Suppressor macrophage treated with lipopolysaccharide for 1 hour (primary cell): ENCODE results near the gene TSPYL6.
"Not testable (repeated sequence)": the region's sequence is repeated elsewhere in the genome, so short reads cannot be mapped to it uniquely, and the experiment has no call there.

Experiments used
- DNase-seq, 3 donors: peaks; one replicate each; pipeline ENCODE4 v3.0.0-alpha.2; 2020 to 2022

The TSPYL6 gene

GRCh38 chr2:54256091-54256694 lies at the start of gene TSPYL6:
Gene TSPYL6 (minus strand): TSS chr2:54256229. CDS start chr2:54256151, 78 bp downstream.
- DNase-seq: no peak

DNA sequence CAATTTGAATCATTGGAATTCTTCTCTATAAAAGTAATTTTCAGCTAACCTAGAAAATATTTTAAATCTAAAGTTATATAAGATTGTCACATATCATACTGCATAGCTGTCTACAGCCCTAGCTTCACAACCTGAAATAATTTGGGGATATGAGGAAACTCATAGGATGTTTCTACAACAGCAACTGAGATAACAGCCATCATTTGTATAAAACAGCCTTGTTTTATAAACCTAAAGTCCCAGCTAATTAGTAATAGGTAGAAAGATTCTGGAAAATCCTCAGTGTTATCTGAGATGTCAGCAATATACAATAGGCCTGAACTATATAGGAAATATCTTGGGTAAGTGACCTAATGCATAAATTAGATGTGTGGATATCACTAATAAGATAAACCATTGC lies 47.6 kb upstream of the TSPYL6 start:
- DNase-seq: no peak

GRCh38 chr2:54298514-54298913 lies 42.5 kb upstream of the TSPYL6 start:
- DNase-seq: no peak

DNA sequence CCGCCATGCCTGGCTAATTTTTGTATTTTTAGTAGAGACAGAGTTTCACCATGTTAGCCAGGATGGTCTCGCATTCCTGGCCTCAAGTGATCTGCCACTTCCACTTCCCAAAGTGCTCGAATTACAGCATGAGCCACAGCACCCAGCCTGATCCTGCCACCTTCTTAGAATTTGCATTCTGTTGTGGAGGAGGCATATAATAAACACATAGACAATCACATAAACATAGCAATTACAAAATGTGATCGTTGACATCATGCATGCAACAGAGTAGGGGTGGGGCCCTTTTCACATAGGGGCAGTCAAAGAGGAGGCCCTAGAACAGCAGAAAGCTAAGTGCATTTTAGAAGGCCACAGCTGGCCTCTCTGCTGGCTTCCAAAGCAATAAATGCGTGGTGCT lies 39.9 kb upstream of the TSPYL6 start:
- DNase-seq: no peak

DNA sequence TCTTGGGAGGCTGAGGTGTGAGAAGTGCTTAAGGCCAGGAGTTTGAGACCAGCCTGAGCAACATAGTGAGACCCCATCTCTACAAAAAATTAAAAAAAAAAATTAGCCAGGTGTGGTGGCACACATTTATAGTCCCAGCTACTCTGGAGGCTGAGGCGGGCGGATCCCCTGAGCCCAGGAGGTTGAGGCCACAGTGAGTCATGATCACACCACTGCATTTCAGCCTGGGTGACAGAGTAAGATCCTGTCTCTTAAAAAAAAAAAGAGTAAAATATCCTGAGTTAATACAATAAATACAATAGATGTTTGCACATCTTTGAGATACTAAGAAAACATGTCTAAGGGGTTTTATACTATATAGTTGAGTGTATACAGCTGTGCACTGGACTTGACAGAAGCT lies 38.6 kb upstream of the TSPYL6 start:
- DNase-seq: not testable (repeated sequence)

DNA sequence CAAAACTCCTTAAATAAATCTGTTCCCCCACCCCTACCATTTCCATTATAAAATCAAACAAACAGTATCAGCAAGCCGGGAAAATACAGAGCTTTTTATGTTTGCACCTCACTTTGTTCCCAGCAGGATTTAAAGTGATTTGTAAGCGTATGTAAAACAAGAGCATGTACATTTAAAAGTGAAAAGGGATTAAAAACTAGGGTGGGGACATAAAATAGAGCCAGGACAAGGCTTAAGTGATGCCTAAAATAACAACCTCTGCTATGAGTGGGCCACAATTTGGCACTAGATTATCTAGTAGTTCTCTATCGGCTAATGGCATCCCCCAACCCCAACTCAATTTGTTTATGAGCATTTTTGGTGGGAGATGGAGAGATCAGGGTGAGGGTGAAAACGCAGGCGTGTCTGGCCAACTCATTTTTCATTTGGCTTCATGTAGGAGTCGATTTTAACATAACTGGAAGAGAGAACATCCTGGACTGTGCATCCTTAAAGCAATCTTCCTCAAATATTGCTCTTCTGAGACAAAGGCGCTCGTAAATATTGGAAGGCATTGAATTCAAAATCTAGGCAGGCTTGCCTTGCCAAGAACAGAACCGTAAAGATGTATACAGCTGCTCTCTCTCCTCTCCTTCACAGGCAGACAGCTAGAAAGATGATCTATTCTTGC lies 34.5 kb upstream of the TSPYL6 start:
- no peak for DNase-seq

- no peak for DNase-seq
These were observed 33.9 kb upstream of the TSPYL6 start for GRCh38 chr2:54289917-54290316.

DNA sequence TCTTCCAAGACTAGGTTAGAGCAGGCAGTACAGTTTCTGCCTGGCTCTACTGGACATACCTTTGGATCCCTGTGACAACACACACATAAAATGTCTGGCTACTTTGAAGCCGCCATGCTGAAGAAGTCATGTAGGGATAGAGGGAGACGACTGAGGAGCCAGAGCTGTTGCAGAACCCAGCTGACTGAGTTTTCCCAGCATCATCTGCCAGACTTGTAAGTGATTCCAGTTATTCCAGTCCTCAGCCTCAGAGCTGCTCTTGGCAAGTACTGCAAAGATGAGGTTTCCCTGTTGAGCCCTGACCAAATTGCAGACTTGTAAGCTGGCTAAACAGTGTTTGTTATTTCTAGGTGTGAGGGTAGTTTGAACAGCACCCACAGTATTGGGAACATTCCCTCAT lies 31.5 kb upstream of the TSPYL6 start:
- no peak for DNase-seq

GRCh38 chr2:54285451-54285850 lies 29.4 kb upstream of the TSPYL6 start:
- DNase-seq: no peak

DNA sequence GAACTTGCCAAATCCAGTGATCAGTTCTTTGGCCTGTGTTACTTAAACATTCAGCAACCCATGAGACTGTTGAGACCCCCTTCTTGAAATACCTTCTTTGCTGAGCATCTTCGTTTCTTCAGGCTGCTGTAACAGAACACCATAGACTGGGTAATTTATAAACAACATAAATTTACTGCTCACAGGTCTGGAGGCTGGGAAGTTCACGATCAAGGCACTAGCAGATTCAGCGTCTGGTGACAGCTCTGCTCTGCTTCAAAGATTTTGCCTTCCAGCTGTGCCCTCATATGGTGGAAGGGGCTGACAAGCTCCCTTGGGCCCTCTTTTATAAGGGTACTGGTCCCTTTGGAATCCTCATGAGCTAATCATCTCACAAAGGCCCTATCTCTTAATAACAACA lies 28.8 kb upstream of the TSPYL6 start:
- DNase-seq: no peak

DNA sequence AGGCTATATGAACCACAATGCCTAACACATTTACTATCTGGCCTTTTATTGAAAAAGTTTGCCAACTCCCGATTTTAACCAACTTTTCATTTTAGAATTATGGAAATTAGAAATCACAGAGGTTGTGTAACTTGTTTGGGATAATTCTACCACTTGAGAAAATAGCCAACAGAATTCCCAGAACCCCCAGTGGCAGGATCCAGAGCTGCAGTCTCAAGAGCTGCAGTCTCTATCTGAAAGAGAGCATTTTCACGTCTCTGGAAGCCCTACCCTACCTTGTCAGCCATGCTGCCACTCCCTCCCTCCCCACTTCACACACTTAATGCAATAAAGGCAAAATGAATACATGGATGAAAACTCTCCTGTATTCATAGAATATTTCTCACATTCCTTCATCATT lies 23.4 kb upstream of the TSPYL6 start:
- no peak for DNase-seq

DNA sequence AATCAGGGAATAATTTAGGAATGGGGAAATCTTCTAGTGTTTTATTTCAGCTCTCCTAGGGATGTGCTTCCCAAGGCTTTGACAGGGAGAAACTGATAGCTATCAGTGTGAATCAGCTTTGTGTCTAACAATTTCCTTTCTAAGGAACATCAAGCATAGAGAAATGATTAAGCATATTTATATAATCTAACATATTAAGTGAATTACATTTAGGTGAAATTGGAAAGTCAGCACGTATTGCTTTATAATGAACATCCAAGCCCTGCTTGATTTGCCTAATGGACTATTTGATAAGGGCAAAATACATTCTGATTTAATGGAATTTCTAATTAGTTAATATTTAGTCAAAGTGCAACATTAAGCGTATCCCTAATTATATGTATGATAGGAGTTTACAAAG lies 19.5 kb upstream of the TSPYL6 start:
- no peak for DNase-seq

- no peak for DNase-seq
These were observed 18.8 kb upstream of the TSPYL6 start for GRCh38 chr2:54274781-54275242.

DNA sequence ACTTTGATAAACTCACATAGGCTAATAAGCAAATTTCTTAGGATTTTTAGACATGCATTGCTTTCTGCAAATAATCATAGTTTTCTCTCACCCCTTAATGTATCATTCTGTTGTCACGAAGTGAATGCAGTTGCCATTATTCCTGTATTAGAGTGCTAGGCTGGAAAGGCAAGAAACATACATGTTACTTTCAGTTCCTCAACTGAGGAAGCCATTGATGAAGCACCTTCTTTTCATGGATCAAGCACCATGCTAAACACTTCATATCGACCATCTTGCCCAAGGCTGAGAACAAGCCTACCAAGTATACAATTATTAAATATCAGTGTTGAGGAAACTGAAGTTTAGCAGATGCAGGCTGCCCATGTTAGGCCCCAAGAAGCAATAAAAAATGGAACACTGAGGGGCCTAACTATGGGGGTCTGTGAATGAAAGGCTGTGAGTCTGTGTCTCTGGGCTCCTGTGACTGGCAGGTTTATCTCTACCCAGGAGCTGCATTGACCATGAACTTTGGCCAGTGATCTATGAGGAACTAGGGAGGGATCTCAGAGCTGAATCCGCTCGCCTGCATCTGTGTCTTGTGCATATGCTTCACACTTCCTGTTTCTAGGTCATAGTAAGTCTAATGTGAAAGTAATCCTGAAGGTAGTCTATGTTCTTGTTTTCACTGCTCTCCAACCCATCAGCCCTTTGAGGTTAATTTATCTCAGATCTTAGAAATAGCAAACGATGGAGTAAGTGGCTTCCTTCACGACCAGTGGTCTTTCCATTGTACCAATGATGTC lies 16.0 kb upstream of the TSPYL6 start:
- DNase-seq: peak; percentile 23 to 45 (median 30)

DNA sequence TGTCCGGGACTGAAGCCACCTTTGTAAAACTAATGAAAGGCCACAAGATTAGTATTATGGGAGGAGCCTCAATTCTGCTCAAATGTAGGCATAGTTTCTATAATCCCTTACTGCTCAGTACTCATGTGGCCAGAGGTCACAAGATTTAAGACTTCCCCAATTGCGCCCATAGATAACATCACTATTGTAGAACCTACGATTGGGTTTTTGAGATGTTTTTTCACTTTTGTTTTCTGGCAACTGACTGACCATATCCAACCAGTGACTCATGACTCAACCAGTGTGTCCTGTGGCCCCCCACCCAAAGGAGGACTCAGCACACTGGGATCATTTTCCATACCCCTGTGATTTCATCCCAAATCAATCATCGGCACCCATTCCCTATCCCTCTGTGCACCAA lies 15.2 kb upstream of the TSPYL6 start:
- DNase-seq: peak; percentile 15 to 41 (median 20)

GRCh38 chr2:54267577-54267976 lies 11.5 kb upstream of the TSPYL6 start:
- DNase-seq: no peak

- not testable (repeated sequence) for DNase-seq
These were observed 9.1 kb upstream of the TSPYL6 start for GRCh38 chr2:54265081-54265480.

DNA sequence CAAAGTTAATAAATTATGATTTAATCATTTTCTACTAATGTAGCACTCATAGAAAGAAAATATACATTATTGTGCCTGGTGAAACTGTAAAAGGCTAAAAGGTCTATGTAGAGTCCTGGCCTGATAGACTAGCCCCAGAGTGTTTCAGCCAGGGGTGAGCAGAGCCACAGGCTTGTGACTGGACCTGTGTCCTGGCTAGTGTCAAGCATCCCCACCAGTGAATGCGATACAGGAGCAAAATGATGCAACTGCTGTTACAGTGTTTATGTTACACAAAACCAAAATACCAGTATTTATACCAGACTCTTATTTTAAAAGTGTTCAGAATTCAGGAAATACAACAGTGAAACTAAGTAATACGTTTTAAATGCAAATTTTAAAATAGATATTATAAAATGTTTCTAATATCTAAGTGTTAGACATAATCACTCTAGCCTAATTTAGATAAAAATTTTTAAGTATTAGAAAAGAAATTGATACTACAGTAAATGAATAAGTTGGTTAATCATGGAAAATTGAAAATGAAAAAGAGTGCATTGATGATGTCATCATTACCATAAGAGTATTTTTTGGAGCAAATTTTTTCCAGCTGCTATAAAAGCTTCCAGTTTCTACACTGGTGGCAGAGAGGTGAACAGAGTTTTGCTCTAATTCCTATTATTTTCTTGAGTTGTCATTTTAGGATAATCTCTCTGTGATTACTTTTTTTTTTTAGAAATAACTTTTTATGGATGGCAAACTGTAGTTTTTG lies 6.2 kb upstream of the TSPYL6 start:
- no peak for DNase-seq

- DNase-seq: no peak
These were observed 5.5 kb upstream of the TSPYL6 start for GRCh38 chr2:54261537-54261936.

DNA sequence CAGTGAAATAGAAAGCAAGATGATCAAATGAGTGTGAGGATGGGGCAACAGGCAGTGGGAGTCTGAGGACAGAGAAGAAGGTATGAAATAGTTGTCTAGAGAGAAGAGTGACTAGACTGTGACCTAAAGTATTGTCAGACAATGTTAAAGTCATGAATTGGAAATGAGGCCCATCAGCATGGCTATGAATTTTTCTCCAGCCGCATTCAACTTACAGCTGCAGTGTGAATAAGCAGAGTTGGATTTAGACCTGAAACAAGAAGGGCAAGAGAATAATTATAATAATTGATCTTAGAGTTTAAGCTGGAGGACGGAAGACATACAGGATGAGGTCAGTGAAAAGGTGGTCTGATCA lies 4.2 kb upstream of the TSPYL6 start:
- no peak for DNase-seq

GRCh38 chr2:54259413-54260240 lies 3.6 kb upstream of the TSPYL6 start:
- no peak for DNase-seq

DNA sequence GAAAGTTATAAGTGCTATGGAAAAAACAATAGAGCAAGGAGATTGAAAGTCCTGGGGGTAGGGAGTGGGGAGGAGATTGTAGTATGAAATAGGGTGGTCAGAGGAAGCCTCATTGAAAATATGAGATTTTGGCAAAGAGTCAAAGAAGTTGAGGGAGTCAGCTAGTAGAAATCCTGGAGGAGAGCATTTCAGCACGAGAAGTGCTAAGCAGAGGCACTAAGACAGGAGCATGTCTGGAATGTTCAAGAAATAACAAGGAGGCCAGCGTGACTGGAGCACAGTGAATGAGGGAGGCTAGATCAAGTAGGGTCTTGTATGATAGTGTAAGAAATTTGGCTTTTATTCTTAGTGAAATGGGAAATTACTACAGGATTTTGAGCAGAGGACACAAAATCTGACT lies 2.1 kb upstream of the TSPYL6 start:
- no peak for DNase-seq
